HEK293 (cell line): ENCODE data around the gene TSPAN17.
A peak's percentile ranks its signal among the peaks of the same experiment; 100 is the strongest.

Experiments used
- CTCF ChIA-PET: fragments of 350-600 bp; formaldehyde crosslinking; extraction: SDS; loops from one replicate; lab custom pipeline; 2021; ENCODE audit warnings: antibody characterized with exemption; lab: Yijun Ruan, JAX
- POLR2A ChIA-PET: fragments of 300-600 bp; formaldehyde crosslinking; extraction: SDS; loops from one replicate; lab custom pipeline; 2020; ENCODE audit warnings: antibody characterized with exemption, inconsistent platforms; lab: Yijun Ruan, JAX
- H3K27ac ChIP-seq: fragments of 200-500 bp; sonication (Bioruptor generic); 2 replicates; pipeline ENCODE4 v1.5.1; 2014; ENCODE audit warnings: low read depth, low read length, control low read depth, inconsistent platforms; ENCODE audit errors: extremely low read depth
- H3K36me3 ChIP-seq, 2 experiments: fragments of 200-500 bp in 1 of 2; sonication (Bioruptor generic) in 1 of 2; 1 replicate in 1 of 2; 2 replicates in 1 of 2; pipeline ENCODE4 v1.5.1; 2014 to 2017; ENCODE audit warnings: inconsistent platforms in 2 of 2, low read length in 2 of 2; ENCODE audit not compliant: control insufficient read depth in 2 of 2, insufficient read depth in 1 of 2
- H3K4me1 ChIP-seq: fragments of 200-500 bp; sonication (Bioruptor generic); 2 replicates; pipeline ENCODE4 v1.5.1; 2014; ENCODE audit warnings: mild to moderate bottlenecking, low read length, inconsistent platforms; ENCODE audit not compliant: control insufficient read depth, insufficient read depth
- H3K4me3 ChIP-seq: 2 replicates; pipeline ENCODE4 v1.5.1; 2011; ENCODE audit warnings: low read depth, mild to moderate bottlenecking, control low read depth, low read length, moderate library complexity
- H3K9me3 ChIP-seq: fragments of 200-500 bp; sonication (Bioruptor generic); 2 replicates; pipeline ENCODE4 v1.5.1; 2014; ENCODE audit warnings: low read depth, low read length, inconsistent platforms; ENCODE audit not compliant: control insufficient read depth, insufficient read depth
- ELK4 ChIP-seq: IDR thresholded peaks from 2 replicates; pipeline ENCODE4 v1.6.1; 2011; ENCODE audit warnings: mild to moderate bottlenecking, low read depth, low read length, borderline replicate concordance
- GFI1B ChIP-seq: fragments of 450-650 bp; formaldehyde crosslinking; IDR thresholded peaks from 2 replicates; pipeline ENCODE4 v1.5.1; 2016; ENCODE audit warnings: missing biosample characterization, missing genetic modification characterization
- IKZF3 ChIP-seq: fragments of 450-650 bp; IDR thresholded peaks from 2 replicates; pipeline ENCODE4 v1.5.0; 2018; ENCODE audit warnings: missing biosample characterization, mild to moderate bottlenecking, missing genetic modification characterization, moderate library complexity
- KLF8 ChIP-seq: fragments of 450-650 bp; formaldehyde crosslinking; IDR thresholded peaks from 2 replicates; pipeline ENCODE4 v1.5.1; 2016; ENCODE audit warnings: missing biosample characterization, missing genetic modification characterization
- REPIN1 ChIP-seq: fragments of 450-650 bp; formaldehyde crosslinking; IDR thresholded peaks from 2 replicates; pipeline ENCODE4 v1.5.1; 2017; ENCODE audit warnings: missing biosample characterization, missing genetic modification characterization, low read depth
- SP7 ChIP-seq: fragments of 450-650 bp; formaldehyde crosslinking; IDR thresholded peaks from 2 replicates; pipeline ENCODE4 v1.5.1; 2016; ENCODE audit warnings: missing biosample characterization, missing genetic modification characterization
- ZBTB21 ChIP-seq: fragments of 450-650 bp; formaldehyde crosslinking; IDR thresholded peaks from 2 replicates; pipeline ENCODE4 v1.5.1; 2017; ENCODE audit warnings: missing biosample characterization, missing genetic modification characterization
- ZBTB7A ChIP-seq: fragments of 450-650 bp; formaldehyde crosslinking; IDR thresholded peaks from 2 replicates; pipeline ENCODE4 v1.5.1; 2016; ENCODE audit warnings: low read depth, missing biosample characterization, missing genetic modification characterization
- ZFHX2 ChIP-seq: fragments of 450-650 bp; formaldehyde crosslinking; conservative IDR thresholded peaks from 2 replicates; pipeline ENCODE4 v1.5.1; 2016; ENCODE audit warnings: missing biosample characterization, missing genetic modification characterization
- ZNF121 ChIP-seq: fragments of 450-650 bp; formaldehyde crosslinking; IDR thresholded peaks from 2 replicates; pipeline ENCODE4 v1.5.1; 2016; ENCODE audit warnings: missing biosample characterization, missing genetic modification characterization
- ZNF132 ChIP-seq: fragments of 450-650 bp; formaldehyde crosslinking; IDR thresholded peaks from 2 replicates; pipeline ENCODE4 v1.5.1; 2017; ENCODE audit warnings: missing biosample characterization, missing genetic modification characterization, borderline replicate concordance
- ZNF138 ChIP-seq: fragments of 450-650 bp; formaldehyde crosslinking; IDR thresholded peaks from 2 replicates; pipeline ENCODE4 v1.5.1; 2016; ENCODE audit warnings: missing biosample characterization, missing genetic modification characterization, borderline replicate concordance
- ZNF155 ChIP-seq: fragments of 450-650 bp; formaldehyde crosslinking; IDR thresholded peaks from 2 replicates; pipeline ENCODE4 v1.5.1; 2016; ENCODE audit warnings: missing biosample characterization, missing genetic modification characterization
- ZNF214 ChIP-seq: fragments of 450-650 bp; formaldehyde crosslinking; IDR thresholded peaks from 2 replicates; pipeline ENCODE4 v1.5.1; 2017; ENCODE audit warnings: missing biosample characterization, mild to moderate bottlenecking, missing genetic modification characterization, borderline replicate concordance
- ZNF26 ChIP-seq: fragments of 450-650 bp; formaldehyde crosslinking; IDR thresholded peaks from 2 replicates; pipeline ENCODE4 v1.5.1; 2016; ENCODE audit warnings: missing biosample characterization, missing genetic modification characterization
- ZNF335 ChIP-seq: fragments of 450-650 bp; formaldehyde crosslinking; conservative IDR thresholded peaks from 2 replicates; pipeline ENCODE4 v1.5.1; 2016; ENCODE audit warnings: missing biosample characterization, missing genetic modification characterization
- ZNF391 ChIP-seq: fragments of 450-650 bp; formaldehyde crosslinking; IDR thresholded peaks from 2 replicates; pipeline ENCODE4 v1.5.1; 2016; ENCODE audit warnings: low read depth, missing biosample characterization, missing genetic modification characterization, borderline replicate concordance
- ZNF514 ChIP-seq: fragments of 450-650 bp; formaldehyde crosslinking; IDR thresholded peaks from 2 replicates; pipeline ENCODE4 v1.5.1; 2016; ENCODE audit warnings: missing biosample characterization, missing genetic modification characterization
- ZNF530 ChIP-seq: fragments of 450-650 bp; formaldehyde crosslinking; IDR thresholded peaks from 2 replicates; pipeline ENCODE4 v1.5.1; 2016; ENCODE audit warnings: low read depth, missing biosample characterization, missing genetic modification characterization
- ZNF624 ChIP-seq: fragments of 450-650 bp; formaldehyde crosslinking; IDR thresholded peaks from 2 replicates; pipeline ENCODE4 v1.5.1; 2017; ENCODE audit warnings: missing biosample characterization, missing genetic modification characterization
- ZNF654 ChIP-seq: fragments of 450-650 bp; formaldehyde crosslinking; IDR thresholded peaks from 2 replicates; pipeline ENCODE4 v1.5.1; 2016; ENCODE audit warnings: low read depth, missing biosample characterization, missing genetic modification characterization
- ZNF670 ChIP-seq: fragments of 450-650 bp; formaldehyde crosslinking; IDR thresholded peaks from 2 replicates; pipeline ENCODE4 v1.5.1; 2016; ENCODE audit warnings: missing biosample characterization, missing genetic modification characterization, low read depth
- ZNF707 ChIP-seq: fragments of 450-650 bp; formaldehyde crosslinking; IDR thresholded peaks from 2 replicates; pipeline ENCODE4 v1.5.1; 2016; ENCODE audit warnings: missing biosample characterization, missing genetic modification characterization
- ZNF768 ChIP-seq: fragments of 450-650 bp; formaldehyde crosslinking; IDR thresholded peaks from 2 replicates; pipeline ENCODE4 v1.5.1; 2018; ENCODE audit warnings: missing biosample characterization, mild to moderate bottlenecking, missing genetic modification characterization
- ZNF785 ChIP-seq: fragments of 450-650 bp; formaldehyde crosslinking; IDR thresholded peaks from 2 replicates; pipeline ENCODE4 v1.5.1; 2016; ENCODE audit warnings: missing biosample characterization, missing genetic modification characterization
- ZNF837 ChIP-seq: fragments of 450-650 bp; formaldehyde crosslinking; IDR thresholded peaks from 2 replicates; pipeline ENCODE4 v1.5.1; 2016; ENCODE audit warnings: missing biosample characterization, missing genetic modification characterization

The TSPAN17 gene

GRCh38 chr5:176660860-176661641, 13.8 kb downstream of the TSPAN17 start (continued):
- TF ChIP-seq ZNF391 (peak; percentile 68; the same call in 1 of the 2 replicates), ZNF335 (peak; percentile 38; the same call in 1 of the 2 replicates), ZNF785 (tag by site-specific recombination) (0 out of 2 replicates have a peak, but pooled peaks have one; percentile 50), ZFHX2 (peak; percentile 97), SP7 (tag by site-specific recombination) (peak; percentile 51; the same call in 1 of the 2 replicates), ZNF654 (tag by site-specific recombination) (peak; percentile 90), ZNF670 (no peak)

- TF ChIP-seq ZNF837 (tag by site-specific recombination) (no peak), ZNF514 (tag by site-specific recombination) (no peak), IKZF3 (tag by site-specific recombination) (no peak), ZNF155 (tag by site-specific recombination) (no peak), ZNF785 (tag by site-specific recombination) (no peak), REPIN1 (tag by site-specific recombination) (no peak), ELK4 (no peak), ZNF26 (tag by site-specific recombination) (no peak), ZNF624 (tag by site-specific recombination) (no peak), ZNF214 (tag by site-specific recombination) (no peak), ZNF707 (tag by site-specific recombination) (no peak), ZBTB21 (no peak), KLF8 (tag by site-specific recombination) (no peak), ZBTB7A (tag by site-specific recombination) (no peak), ZNF121 (no peak), GFI1B (tag by site-specific recombination) (no peak), ZNF768 (no peak), ZNF132 (tag by site-specific recombination) (no peak), ZNF530 (no peak), ZNF138 (tag by site-specific recombination) (no peak)
- peaks cover 0 to 4% of the 10 kb centered on the region in 2 experiments; a peak in 1 of 3 replicates for H3K36me3 ChIP-seq
- H3K27ac ChIP-seq = no peak overlapping the region
- CTCF ChIA-PET = interaction anchor here (0.7 to 3.7 kb wide), 30 partner anchors 10 to 451 kb away, joined by 3 to 78 read pairs (median 11); partner anchors contain the start of gene HK3
- H3K9me3 ChIP-seq = no peaks in the 10 kb centered on the region
- no peaks in the 10 kb centered on the region for H3K4me1 ChIP-seq
- H3K4me3 ChIP-seq = no peak overlapping the region
- POLR2A ChIA-PET = interaction anchor here (1.3 kb wide), 2 partner anchors 15 to 239 kb away, joined by 3 to 7 read pairs; partner anchors contain the start of gene TSPAN17
Measured at GRCh38 chr5:176661676-176662075, 14.4 kb downstream of the TSPAN17 start.
